ENCODE measurements around the gene SUMO3. TPM values are rescaled to one million over a fixed set of nuclear protein-coding genes. Genes with fewer than 3 reads are reported as not detected.

Gene SUMO3
- total RNA-seq, 3 donors from 2014 or later, result 87.0 to 107 (median 93.4) TPM

- Mint-ChIP-seq H3K4me1 (ENCODE audit: low read depth) (peaks cover 50% of the 10 kb centered on the region), H3K27me3 (ENCODE audit: low read depth) (no peaks in the 10 kb centered on the region), H3K9me3 (no peaks in the 10 kb centered on the region), H3K4me3 (no peak overlapping the region), H3K36me3 (ENCODE audit: insufficient read depth) (peaks cover 28% of the 10 kb centered on the region)
- ATAC-seq, result no peak
- no peak for DNase-seq
Observed at GRCh38 chr21:44850905-44851657, 33.2 kb upstream of the SUMO3 start.

- ATAC-seq (no peak), DNase-seq (no peak)
- no peaks in the 10 kb centered on the region for H3K27me3 Mint-ChIP-seq (ENCODE audit: low read depth)
- no peak overlapping the region for H3K4me3 Mint-ChIP-seq
- peaks cover 49% of the 10 kb centered on the region for H3K4me1 Mint-ChIP-seq (ENCODE audit: low read depth)
- H3K9me3 Mint-ChIP-seq, result no peaks in the 10 kb centered on the region
- peaks cover 25% of the 10 kb centered on the region for H3K36me3 Mint-ChIP-seq (ENCODE audit: insufficient read depth)
Observed at GRCh38 chr21:44850208-44850800, 32.4 kb upstream of the SUMO3 start.

GRCh38 chr21:44849616-44850130, 31.8 kb upstream of the SUMO3 start:
- H3K4me1 Mint-ChIP-seq (ENCODE audit: low read depth), result peaks cover 44% of the 10 kb centered on the region
- ATAC-seq (no peak), DNase-seq (no peak)
- H3K4me3 Mint-ChIP-seq, result no peak overlapping the region
- H3K9me3 Mint-ChIP-seq, result no peaks in the 10 kb centered on the region
- H3K27me3 Mint-ChIP-seq (ENCODE audit: low read depth), result no peaks in the 10 kb centered on the region
- H3K36me3 Mint-ChIP-seq (ENCODE audit: insufficient read depth), result peaks cover 20% of the 10 kb centered on the region

GRCh38 chr21:44848821-44849521, 31.1 kb upstream of the SUMO3 start:
- no peak for ATAC-seq
- no peak for DNase-seq
- H3K4me1 Mint-ChIP-seq (ENCODE audit: low read depth), result peaks cover 39% of the 10 kb centered on the region
- peaks cover 13% of the 10 kb centered on the region for H3K36me3 Mint-ChIP-seq (ENCODE audit: insufficient read depth)
- H3K4me3 Mint-ChIP-seq, result no peak overlapping the region
- no peaks in the 10 kb centered on the region for H3K27me3 Mint-ChIP-seq (ENCODE audit: low read depth)
- H3K9me3 Mint-ChIP-seq, result no peaks in the 10 kb centered on the region

- ATAC-seq (no peak), DNase-seq (no peak)
- Mint-ChIP-seq H3K36me3 (ENCODE audit: insufficient read depth) (peaks cover 11% of the 10 kb centered on the region), H3K9me3 (no peaks in the 10 kb centered on the region), H3K4me3 (no peak overlapping the region), H3K4me1 (ENCODE audit: low read depth) (peaks cover 29% of the 10 kb centered on the region), H3K27me3 (ENCODE audit: low read depth) (no peaks in the 10 kb centered on the region)
Observed at GRCh38 chr21:44847261-44848056, 29.6 kb upstream of the SUMO3 start.

- Mint-ChIP-seq H3K9me3 (no peaks in the 10 kb centered on the region), H3K4me3 (peak overlapping the region; percentile 69), H3K36me3 (ENCODE audit: insufficient read depth) (peaks cover 11% of the 10 kb centered on the region), H3K27me3 (ENCODE audit: low read depth) (peaks cover 3% of the 10 kb centered on the region), H3K4me1 (ENCODE audit: low read depth) (peaks cover 21% of the 10 kb centered on the region)
- ATAC-seq, result peak; percentile 66 to 73
- peak; percentile 36 for DNase-seq
Observed at GRCh38 chr21:44846485-44847260, 28.8 kb upstream of the SUMO3 start.

- Mint-ChIP-seq H3K36me3 (ENCODE audit: insufficient read depth) (peaks cover 8% of the 10 kb centered on the region), H3K9me3 (no peaks in the 10 kb centered on the region), H3K27me3 (ENCODE audit: low read depth) (peaks cover 3% of the 10 kb centered on the region), H3K4me1 (ENCODE audit: low read depth) (peaks cover 16% of the 10 kb centered on the region), H3K4me3 (peak overlapping the region; percentile 69)
- no peak for DNase-seq
- no peak for ATAC-seq
Observed at GRCh38 chr21:44846224-44846484, 28.3 kb upstream of the SUMO3 start.

GRCh38 chr21:44845418-44846223, 27.8 kb upstream of the SUMO3 start:
- H3K4me1 Mint-ChIP-seq (ENCODE audit: low read depth), result peaks cover 13% of the 10 kb centered on the region

GRCh38 chr21:44844256-44844655, 26.4 kb upstream of the SUMO3 start:
- H3K36me3 Mint-ChIP-seq (ENCODE audit: insufficient read depth), result peaks cover 3% of the 10 kb centered on the region
- peaks cover 13% of the 10 kb centered on the region for H3K4me1 Mint-ChIP-seq (ENCODE audit: low read depth)
- no peak for ATAC-seq
- no peak for DNase-seq
- no peak overlapping the region for H3K4me3 Mint-ChIP-seq
- peaks cover 3% of the 10 kb centered on the region for H3K27me3 Mint-ChIP-seq (ENCODE audit: low read depth)
- no peaks in the 10 kb centered on the region for H3K9me3 Mint-ChIP-seq

More at GRCh38 chr21:44845418-44846223, 27.8 kb upstream of the SUMO3 start:
- peaks cover 3% of the 10 kb centered on the region for H3K27me3 Mint-ChIP-seq (ENCODE audit: low read depth)
- DNase-seq (peak; percentile 23), ATAC-seq (peak; percentile 80 to 85)
- peak overlapping the region; percentile 69 for H3K4me3 Mint-ChIP-seq
- H3K36me3 Mint-ChIP-seq (ENCODE audit: insufficient read depth), result peaks cover 3% of the 10 kb centered on the region
- H3K9me3 Mint-ChIP-seq, result no peaks in the 10 kb centered on the region

- Mint-ChIP-seq H3K4me3 (no peak overlapping the region), H3K9me3 (no peaks in the 10 kb centered on the region), H3K4me1 (ENCODE audit: low read depth) (peaks cover 13% of the 10 kb centered on the region), H3K36me3 (ENCODE audit: insufficient read depth) (no peaks in the 10 kb centered on the region), H3K27me3 (ENCODE audit: low read depth) (peaks cover 3% of the 10 kb centered on the region)
- ATAC-seq (no peak), DNase-seq (no peak)
Observed at GRCh38 chr21:44842721-44843445, 25.0 kb upstream of the SUMO3 start.

- H3K9me3 Mint-ChIP-seq, result no peaks in the 10 kb centered on the region
- DNase-seq (no peak), ATAC-seq (no peak)
- H3K27me3 Mint-ChIP-seq (ENCODE audit: low read depth), result peaks cover 3% of the 10 kb centered on the region
- H3K4me1 Mint-ChIP-seq (ENCODE audit: low read depth), result peaks cover 13% of the 10 kb centered on the region
- H3K36me3 Mint-ChIP-seq (ENCODE audit: insufficient read depth), result no peaks in the 10 kb centered on the region
- no peak overlapping the region for H3K4me3 Mint-ChIP-seq
Observed at GRCh38 chr21:44842087-44842486, 24.2 kb upstream of the SUMO3 start.

- Mint-ChIP-seq H3K9me3 (no peaks in the 10 kb centered on the region), H3K4me3 (no peak overlapping the region), H3K27me3 (ENCODE audit: low read depth) (peaks cover 3% of the 10 kb centered on the region), H3K4me1 (ENCODE audit: low read depth) (peaks cover 6% of the 10 kb centered on the region), H3K36me3 (ENCODE audit: insufficient read depth) (no peaks in the 10 kb centered on the region)
- no peak for DNase-seq
- no peak for ATAC-seq
Observed at GRCh38 chr21:44840771-44841170, 22.9 kb upstream of the SUMO3 start.

Data from activated T-cell treated with anti-CD3 and anti-CD28 coated beads, Interleukin-2, amount 50 U/mL, for 4 hours (primary cell).